Spleen (tissue), 7 donors: ENCODE results near the gene HSH2D.

Source experiments
- CTCF ChIP-seq, 11 experiments: fragments of 200-600 bp in 7 of 11; fragments of 450-650 bp in 4 of 11; sonication (generic) in 4 of 11; IDR thresholded peaks in 8 of 11; conservative IDR thresholded peaks in 3 of 11; 1 replicate in 7 of 11; 2 replicates in 4 of 11; pipeline versions ENCODE4 v1.4.0 to v1.8.0; 2016 to 2021; ENCODE audit warnings: antibody characterized with exemption in 11 of 11, inconsistent platforms in 4 of 11, mild to moderate bottlenecking in 1 of 11
- POLR2A ChIP-seq, 3 donors: fragments of 450-650 bp; IDR thresholded peaks; one replicate each; pipeline ENCODE4 v1.5.1; 2017; ENCODE audit warnings: antibody characterized with exemption in 3 of 3, mild to moderate bottlenecking in 1 of 3
- donor health status: DM: no; HTN: no; CAD: no; lungs with moderate emphysema.
- donor health status: DM: no; HTN: no; CAD: no.
- donor health status: DM: no; HTN: no; CAD: no.

- TF ChIP-seq POLR2A (IDR thresholded peaks at IDR 0.05) = no peak
- peak in 3 of 11 experiments; percentile 14 to 23 (median 16) for TF ChIP-seq CTCF (IDR thresholded peaks at IDR 0.05 in 8 of 11, conservative IDR thresholded peaks at IDR 0.05 in 3 of 11)
These were observed 25.9 kb upstream of the HSH2D start for GRCh38 chr19:16117594-16118033.
